Right lobe of liver (tissue), 4 donors: ENCODE results near the gene NDE1.

Experiments
- POLR2A ChIP-seq: fragments of 450-650 bp; IDR thresholded peaks from one replicate; pipeline ENCODE4 v1.6.1; 2017; ENCODE audit warnings: antibody characterized with exemption, mild to moderate bottlenecking
- TF ChIP-seq, protein P1 (sequence below), 4 donors: fragments of 200-600 bp in 3 of 4; fragments of 450-650 bp in 1 of 4; IDR thresholded peaks; one replicate each; pipeline versions ENCODE4 v1.5.1 to v1.8.0; 2016 to 2022; ENCODE audit warnings: antibody characterized with exemption in 4 of 4, mild to moderate bottlenecking in 2 of 4
- donor health status: DM: no; HTN: no; CAD: no.
- donor health status: DM: no; HTN: no; CAD: no.
- donor health status: DM: no; HTN: yes; CAD: no.

- TF ChIP-seq, protein P1, sequence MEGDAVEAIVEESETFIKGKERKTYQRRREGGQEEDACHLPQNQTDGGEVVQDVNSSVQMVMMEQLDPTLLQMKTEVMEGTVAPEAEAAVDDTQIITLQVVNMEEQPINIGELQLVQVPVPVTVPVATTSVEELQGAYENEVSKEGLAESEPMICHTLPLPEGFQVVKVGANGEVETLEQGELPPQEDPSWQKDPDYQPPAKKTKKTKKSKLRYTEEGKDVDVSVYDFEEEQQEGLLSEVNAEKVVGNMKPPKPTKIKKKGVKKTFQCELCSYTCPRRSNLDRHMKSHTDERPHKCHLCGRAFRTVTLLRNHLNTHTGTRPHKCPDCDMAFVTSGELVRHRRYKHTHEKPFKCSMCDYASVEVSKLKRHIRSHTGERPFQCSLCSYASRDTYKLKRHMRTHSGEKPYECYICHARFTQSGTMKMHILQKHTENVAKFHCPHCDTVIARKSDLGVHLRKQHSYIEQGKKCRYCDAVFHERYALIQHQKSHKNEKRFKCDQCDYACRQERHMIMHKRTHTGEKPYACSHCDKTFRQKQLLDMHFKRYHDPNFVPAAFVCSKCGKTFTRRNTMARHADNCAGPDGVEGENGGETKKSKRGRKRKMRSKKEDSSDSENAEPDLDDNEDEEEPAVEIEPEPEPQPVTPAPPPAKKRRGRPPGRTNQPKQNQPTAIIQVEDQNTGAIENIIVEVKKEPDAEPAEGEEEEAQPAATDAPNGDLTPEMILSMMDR (IDR thresholded peaks at IDR 0.05), result no peak
- TF ChIP-seq POLR2A, result no peak
These were observed 116.9 kb downstream of the NDE1 start for GRCh38 chr16:15766918-15767317.
